A549 (cell line): Measurements from ENCODE around the gene PLD5.
"Not testable (repeated sequence)": the region's sequence is repeated elsewhere in the genome, so short reads cannot be mapped to it uniquely, and the experiment has no call there.

ENCODE experiments used
- HDAC2 ChIP-seq: fragments of 200-600 bp; sonication (generic); IDR thresholded peaks from 2 replicates; pipeline ENCODE4 v1.6.1; 2016
- POLR2A ChIP-seq: IDR thresholded peaks from 2 replicates; pipeline ENCODE4 v1.6.1; 2012; ENCODE audit warnings: mild to moderate bottlenecking, low read length

GRCh38 chr1:242264419-242264818 is 260.1 kb downstream of the PLD5 start:
- not testable (repeated sequence) for TF ChIP-seq HDAC2, POLR2A
